Mesenchymal stem cell (in vitro differentiated cells and primary cell): ENCODE results near the gene DCDC2B.
A peak's percentile ranks its signal among the peaks of the same experiment; 100 is the strongest.

ENCODE experiments used
- DNase-seq: peaks from one replicate; pipeline ENCODE4 v3.0.0-alpha.2; 2013
- H2AFZ ChIP-seq: one replicate; pipeline ENCODE4 v1.6.1; 2013; ENCODE audit warnings: low read depth, mild to moderate bottlenecking, control low read depth, inconsistent platforms, low read length, moderate library complexity
- H2AK5ac ChIP-seq: 2 replicates; pipeline ENCODE4 v1.6.1; 2013; ENCODE audit warnings: low read length, moderate library complexity, mild to moderate bottlenecking, inconsistent platforms; ENCODE audit not compliant: severe bottlenecking
- H2BK120ac ChIP-seq: one replicate; pipeline ENCODE4 v1.6.1; 2013; ENCODE audit warnings: low read depth, mild to moderate bottlenecking, inconsistent platforms, low read length, moderate library complexity
- H2BK12ac ChIP-seq, 2 experiments: one replicate each; pipeline ENCODE4 v1.6.1; 2013; ENCODE audit warnings: inconsistent platforms in 2 of 2, low read length in 2 of 2, mild to moderate bottlenecking in 2 of 2, moderate library complexity in 2 of 2, control low read depth in 1 of 2
- H2BK15ac ChIP-seq: one replicate; pipeline ENCODE4 v1.6.1; 2013; ENCODE audit warnings: mild to moderate bottlenecking, low read depth, inconsistent platforms; ENCODE audit not compliant: poor library complexity, severe bottlenecking
- H2BK5ac ChIP-seq: 2 replicates; pipeline ENCODE4 v1.6.1; 2013; ENCODE audit warnings: low read depth, mild to moderate bottlenecking, low read length, control low read depth, inconsistent platforms; ENCODE audit not compliant: poor library complexity, severe bottlenecking
- H3K14ac ChIP-seq, 2 experiments: one replicate each; pipeline ENCODE4 v1.6.1; 2013; ENCODE audit warnings: inconsistent platforms in 2 of 2, low read length in 2 of 2, control low read depth in 1 of 2, mild to moderate bottlenecking in 1 of 2, moderate library complexity in 1 of 2
- H3K18ac ChIP-seq, 2 experiments: one replicate each; pipeline ENCODE4 v1.6.1; 2013; ENCODE audit warnings: inconsistent platforms in 2 of 2, low read length in 2 of 2, control low read depth in 1 of 2, low read depth in 1 of 2, mild to moderate bottlenecking in 1 of 2
- H3K23ac ChIP-seq, 2 experiments: one replicate each; pipeline ENCODE4 v1.6.1; 2013; ENCODE audit warnings: inconsistent platforms in 2 of 2, low read length in 2 of 2, mild to moderate bottlenecking in 2 of 2, moderate library complexity in 2 of 2, control low read depth in 1 of 2
- H3K27ac ChIP-seq: 2 replicates; pipeline ENCODE4 v1.5.1; 2013; ENCODE audit warnings: mild to moderate bottlenecking, moderate library complexity, low read length, control low read depth, inconsistent platforms; ENCODE audit not compliant: poor library complexity, severe bottlenecking
- H3K27me3 ChIP-seq, 2 experiments: 2 replicates each; pipeline versions ENCODE4 v1.6.1 to v1.7.0; 2013; ENCODE audit warnings: low read length in 2 of 2, mild to moderate bottlenecking in 2 of 2, moderate library complexity in 2 of 2, control low read depth in 1 of 2, inconsistent platforms in 1 of 2; ENCODE audit not compliant: control insufficient read depth in 1 of 2, insufficient read depth in 1 of 2
- H3K36me3 ChIP-seq, 2 experiments: 2 replicates each; pipeline versions ENCODE4 v1.6.1 to v1.7.0; 2013; ENCODE audit warnings: low read length in 2 of 2, control low read depth in 1 of 2, inconsistent platforms in 1 of 2, low read depth in 1 of 2, mild to moderate bottlenecking in 1 of 2; ENCODE audit not compliant: insufficient read depth in 2 of 2, control insufficient read depth in 1 of 2
- H3K4ac ChIP-seq, 2 experiments: one replicate each; pipeline ENCODE4 v1.6.1; 2013; ENCODE audit warnings: inconsistent platforms in 2 of 2, low read length in 2 of 2, mild to moderate bottlenecking in 2 of 2, moderate library complexity in 2 of 2, control low read depth in 1 of 2, low read depth in 1 of 2
- H3K4me1 ChIP-seq: 2 replicates; pipeline ENCODE4 v1.6.1; 2013; ENCODE audit warnings: low read depth, low read length, control low read depth; ENCODE audit not compliant: control insufficient read depth, insufficient read depth
- H3K4me2 ChIP-seq: 2 replicates; pipeline ENCODE4 v1.6.1; 2013; ENCODE audit warnings: low read length, mild to moderate bottlenecking, inconsistent platforms; ENCODE audit not compliant: poor library complexity, severe bottlenecking
- H3K4me3 ChIP-seq, 2 experiments: 2 replicates each; pipeline versions ENCODE4 v1.5.1 to v1.7.0; 2013; ENCODE audit warnings: low read length in 2 of 2, mild to moderate bottlenecking in 2 of 2, control low read depth in 1 of 2, low read depth in 1 of 2; ENCODE audit not compliant: insufficient read depth in 1 of 2
- H3K79me1 ChIP-seq: replicated peaks from 2 replicates; pipeline ENCODE4 v1.6.1; 2013; ENCODE audit warnings: mild to moderate bottlenecking, control low read depth, low read length, inconsistent platforms; ENCODE audit not compliant: poor library complexity, severe bottlenecking
- H3K9ac ChIP-seq: 2 replicates; pipeline ENCODE4 v1.7.0; 2013; ENCODE audit warnings: mild to moderate bottlenecking, low read length, moderate library complexity
- H3K9me3 ChIP-seq: 2 replicates; pipeline ENCODE4 v1.7.0; 2013; ENCODE audit warnings: mild to moderate bottlenecking, low read length; ENCODE audit not compliant: control insufficient read depth
- H4K8ac ChIP-seq: one replicate; pipeline ENCODE4 v1.6.1; 2013; ENCODE audit warnings: inconsistent platforms, mild to moderate bottlenecking, low read length, moderate library complexity
- H4K91ac ChIP-seq: one replicate; pipeline ENCODE4 v1.6.1; 2013; ENCODE audit warnings: mild to moderate bottlenecking, low read length, inconsistent platforms
- WGBS: methylation state at CpG from one replicate; pipeline ENCODE4 v1.1.7; 2013; ENCODE audit warnings: mixed read lengths; 5-methylcytosine and 5-hydroxymethylcytosine counted together

Gene DCDC2B

DNA sequence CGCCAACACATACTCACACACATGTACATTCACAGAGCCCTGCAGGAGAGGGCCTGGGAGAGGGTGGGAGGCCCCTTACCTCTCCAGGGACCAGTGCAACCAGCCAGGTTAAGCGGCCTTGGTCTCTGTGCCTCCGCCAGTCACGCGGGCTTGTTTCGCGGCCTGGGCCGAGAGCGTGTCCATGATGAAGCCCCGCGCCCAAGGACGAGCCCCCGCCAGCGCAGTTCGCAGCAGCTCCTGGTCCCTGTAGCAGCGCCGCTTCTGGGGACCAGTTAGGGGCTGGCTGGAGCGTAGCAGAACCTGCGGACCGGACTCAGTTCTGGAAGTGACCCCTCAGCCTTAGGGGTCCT is 30.9 kb downstream of the DCDC2B start:
- Histone ChIP-seq H3K9ac (peak overlapping the region; percentile 90), H2BK12ac (peak overlapping the region in 1 of 2 experiments; percentile 71), H3K9me3 (no peaks in the 10 kb centered on the region), H2BK120ac (no peak overlapping the region), H3K27me3 (no peaks in the 10 kb centered on the region), H4K8ac (peak overlapping the region; percentile 41), H3K79me1 (no peaks in the 10 kb centered on the region), H3K4me1 (peaks cover 22% of the 10 kb centered on the region), H2AK5ac (no peak overlapping the region), H3K27ac (no peak overlapping the region), H3K23ac (peak overlapping the region in 1 of 2 experiments; percentile 96), H4K91ac (peak overlapping the region; percentile 0), H2BK15ac (peak overlapping the region; percentile 60), H3K4me3 (peak overlapping the region; percentile 59 to 93), H3K36me3 (peaks cover 5 to 12% of the 10 kb centered on the region in 2 experiments), H3K4ac (peak overlapping the region; percentile 42 to 68), H2BK5ac (no peak overlapping the region), H2AFZ (peak overlapping the region; percentile 49), H3K18ac (peak overlapping the region; percentile 6 to 83), H3K4me2 (peak overlapping the region; percentile 81), H3K14ac (peak overlapping the region in 1 of 2 experiments; percentile 62)
- DNase-seq: no peak
- WGBS: 32% methylated on average over 19 of the region's 20 CpGs

DNA sequence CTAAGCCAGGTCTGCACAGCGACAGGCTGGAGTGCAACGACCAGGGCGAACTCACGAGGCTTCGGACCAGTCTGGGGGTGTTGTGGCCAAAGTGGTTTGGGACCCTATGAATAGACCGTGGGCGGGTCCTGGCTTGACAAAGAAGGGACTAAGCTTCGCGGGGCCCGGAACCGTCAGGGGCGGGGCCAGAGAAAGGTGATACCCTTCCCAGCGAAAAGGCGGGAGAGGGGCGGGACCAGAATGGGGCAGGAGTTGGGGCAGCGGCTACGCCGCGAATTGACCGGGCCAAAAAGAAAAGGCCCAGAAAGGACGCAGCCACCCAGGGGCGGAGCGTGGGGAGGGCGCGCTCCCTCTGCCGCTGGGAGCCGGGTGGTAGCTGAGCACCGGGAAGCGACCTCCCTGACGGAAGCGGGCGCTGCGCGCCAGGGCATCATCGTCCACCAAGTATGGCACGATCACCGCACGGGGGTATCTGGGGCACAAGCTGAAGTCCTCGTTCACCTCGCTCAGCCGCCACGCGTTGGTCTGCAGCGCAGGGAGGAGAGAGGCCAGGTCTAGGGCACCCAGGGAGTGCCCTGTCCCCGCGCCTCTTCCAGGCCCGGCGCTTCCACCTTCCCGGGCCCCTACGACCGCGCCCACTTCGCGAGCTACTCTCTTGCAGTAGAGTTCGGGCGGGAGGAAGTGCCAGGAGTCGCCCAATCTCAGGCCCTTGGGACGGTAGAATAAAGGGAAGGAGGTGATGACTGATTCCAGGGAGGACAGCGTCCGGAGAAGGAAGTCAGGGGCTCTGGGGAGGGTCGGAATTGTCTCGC is 31.5 kb downstream of the DCDC2B start:
- Histone ChIP-seq H2BK12ac (peak overlapping the region in 1 of 2 experiments; percentile 71), H3K9me3 (no peaks in the 10 kb centered on the region), H3K4me1 (peaks cover 22% of the 10 kb centered on the region), H3K9ac (peak overlapping the region; percentile 90), H2BK15ac (peak overlapping the region; percentile 60), H2AK5ac (no peak overlapping the region), H3K23ac (peak overlapping the region in 1 of 2 experiments; percentile 96), H3K4me3 (peak overlapping the region; percentile 59 to 93), H2BK120ac (peak overlapping the region; percentile 19), H4K91ac (peak overlapping the region; percentile 0), H4K8ac (peak overlapping the region; percentile 41), H3K4ac (peak overlapping the region; percentile 52 to 77), H3K18ac (peak overlapping the region; percentile 26 to 83), H2AFZ (peak overlapping the region; percentile 66), H3K4me2 (peak overlapping the region; percentile 81), H3K14ac (peak overlapping the region in 1 of 2 experiments; percentile 62), H3K27ac (no peak overlapping the region), H3K27me3 (no peaks in the 10 kb centered on the region), H2BK5ac (no peak overlapping the region), H3K36me3 (peaks cover 3 to 6% of the 10 kb centered on the region in 2 experiments), H3K79me1 (no peaks in the 10 kb centered on the region)
- peak; percentile 68 for DNase-seq
- 2% methylated on average over 61 of the region's 62 CpGs for WGBS

DNA sequence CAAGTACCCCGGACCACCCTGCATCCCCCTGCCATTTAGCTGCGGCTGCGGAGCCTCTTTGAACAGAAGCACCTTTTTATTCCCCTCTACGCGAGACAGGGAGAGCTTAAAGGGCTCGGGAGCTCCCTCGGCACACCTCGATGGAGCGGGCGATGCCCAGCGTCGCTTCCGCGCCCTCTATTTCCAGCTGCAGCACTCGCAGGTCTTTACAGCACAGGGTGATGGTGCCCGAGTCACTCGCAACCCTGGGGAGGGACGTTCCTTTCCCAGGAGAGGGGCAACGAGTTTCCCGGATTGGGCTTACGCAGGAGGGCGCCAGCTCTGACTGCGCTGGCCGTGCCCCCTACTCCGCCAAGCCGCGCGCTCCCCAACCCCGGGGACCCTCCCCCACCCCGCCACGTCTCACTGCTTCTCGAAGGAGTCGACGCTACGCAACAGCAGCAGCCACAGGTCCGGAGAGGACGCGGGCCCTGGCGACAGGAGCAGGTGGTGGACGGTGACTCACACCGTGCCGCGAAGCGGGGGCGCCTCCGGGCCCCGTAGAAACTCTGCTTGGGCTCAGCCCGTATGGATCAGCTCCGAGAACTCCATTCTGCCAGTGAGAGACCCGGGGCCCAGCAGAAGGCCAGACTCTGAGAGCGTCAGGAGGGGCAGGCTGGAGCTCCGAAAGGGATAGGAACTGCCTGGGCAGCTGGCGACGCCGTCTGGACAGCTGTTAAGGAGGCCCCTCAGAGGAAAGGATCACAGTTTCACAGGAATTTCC is 32.3 kb downstream of the DCDC2B start:
- H2BK120ac ChIP-seq: peak overlapping the region; percentile 19
- H3K9ac ChIP-seq: peak overlapping the region; percentile 90
- peak overlapping the region; percentile 66 for H2AFZ ChIP-seq
- no peaks in the 10 kb centered on the region for H3K27me3 ChIP-seq
- H2BK12ac ChIP-seq: peak overlapping the region in 1 of 2 experiments; percentile 34
- H3K9me3 ChIP-seq: no peaks in the 10 kb centered on the region
- H3K79me1 ChIP-seq: no peaks in the 10 kb centered on the region
- H3K4ac ChIP-seq: peak overlapping the region; percentile 52 to 77
- peak overlapping the region; percentile 81 for H3K4me2 ChIP-seq
- no peak overlapping the region for H2BK5ac ChIP-seq
- DNase-seq: peak; percentile 82
- no peak overlapping the region for H2BK15ac ChIP-seq
- peak overlapping the region; percentile 26 to 73 for H3K18ac ChIP-seq
- H3K4me1 ChIP-seq: peaks cover 22% of the 10 kb centered on the region
- no peak overlapping the region for H2AK5ac ChIP-seq
- peak overlapping the region; percentile 59 to 93 for H3K4me3 ChIP-seq
- under 1% methylated on average over 47 of the region's 55 CpGs for WGBS
- H4K8ac ChIP-seq: peak overlapping the region; percentile 21
- H3K14ac ChIP-seq: peak overlapping the region in 1 of 2 experiments; percentile 26
- H3K36me3 ChIP-seq: peaks cover 3% of the 10 kb centered on the region in 2 experiments
- H3K27ac ChIP-seq: no peak overlapping the region
- H4K91ac ChIP-seq: peak overlapping the region; percentile 23
- H3K23ac ChIP-seq: peak overlapping the region in 1 of 2 experiments; percentile 47
